AG08395 (cell line): Measurements from ENCODE around the gene CNNM4.

ENCODE experiments used
- DNase-seq: peaks from one replicate; pipeline ENCODE4 v3.0.0; 2012; ENCODE audit warnings: mixed read lengths, low spot score

The CNNM4 gene

GRCh38 chr2:96759548-96759947 lies 1.2 kb upstream of the CNNM4 start:
- no peak for DNase-seq

- peak; percentile 10 for DNase-seq
Observed at GRCh38 chr2:96760986-96761832, 507 bp downstream of the CNNM4 start.

- DNase-seq = no peak
Observed at GRCh38 chr2:96762529-96763311, 2.0 kb downstream of the CNNM4 start.

GRCh38 chr2:96763511-96764252 lies 3.0 kb downstream of the CNNM4 start:
- peak; percentile 26 for DNase-seq

GRCh38 chr2:96764253-96764637 lies 3.5 kb downstream of the CNNM4 start:
- peak; percentile 19 for DNase-seq

- no peak for DNase-seq
Observed at GRCh38 chr2:96767135-96767871, 6.6 kb downstream of the CNNM4 start.

GRCh38 chr2:96768083-96768561 lies 7.4 kb downstream of the CNNM4 start:
- DNase-seq = no peak

GRCh38 chr2:96769814-96770213 lies 9.1 kb downstream of the CNNM4 start:
- no peak for DNase-seq

GRCh38 chr2:96770442-96771202 lies 9.9 kb downstream of the CNNM4 start:
- DNase-seq = no peak

GRCh38 chr2:96771796-96772618 lies 11.3 kb downstream of the CNNM4 start:
- no peak for DNase-seq

- no peak for DNase-seq
Observed at GRCh38 chr2:96772903-96773671, 12.4 kb downstream of the CNNM4 start.

GRCh38 chr2:96773922-96774321 lies 13.2 kb downstream of the CNNM4 start:
- no peak for DNase-seq

- no peak for DNase-seq
Observed at GRCh38 chr2:96775160-96775559, 14.5 kb downstream of the CNNM4 start.

GRCh38 chr2:96783388-96783787 lies 22.7 kb downstream of the CNNM4 start:
- DNase-seq = no peak

- no peak for DNase-seq
Observed at GRCh38 chr2:96787411-96787810, 26.7 kb downstream of the CNNM4 start.

- DNase-seq = peak; percentile 31
Observed at GRCh38 chr2:96788442-96789244, 27.9 kb downstream of the CNNM4 start.

- DNase-seq = no peak
Observed at GRCh38 chr2:96789245-96789617, 28.5 kb downstream of the CNNM4 start.
